KBM-7 (cell line): ENCODE measurements around the gene ABCA9.
A peak's percentile ranks its signal among the peaks of the same experiment; 100 is the strongest.
"Not testable (repeated sequence)": the region's sequence is repeated elsewhere in the genome, so short reads cannot be mapped to it uniquely, and the experiment has no call there.

Experiments used
- DNase-seq: peaks from one replicate; pipeline ENCODE4 v3.0.0-alpha.2; 2015
- in situ Hi-C: fragments of 300-500 bp; cut with MboI; formaldehyde crosslinking; loops from 2 replicates; pipeline ENCODE4 v1.14.3; 2020; ENCODE audit warnings: low sequenced_read_pairs, low pct_unique_long_range_greater_than_20kb, mixed read lengths

The ABCA9 gene

DNA sequence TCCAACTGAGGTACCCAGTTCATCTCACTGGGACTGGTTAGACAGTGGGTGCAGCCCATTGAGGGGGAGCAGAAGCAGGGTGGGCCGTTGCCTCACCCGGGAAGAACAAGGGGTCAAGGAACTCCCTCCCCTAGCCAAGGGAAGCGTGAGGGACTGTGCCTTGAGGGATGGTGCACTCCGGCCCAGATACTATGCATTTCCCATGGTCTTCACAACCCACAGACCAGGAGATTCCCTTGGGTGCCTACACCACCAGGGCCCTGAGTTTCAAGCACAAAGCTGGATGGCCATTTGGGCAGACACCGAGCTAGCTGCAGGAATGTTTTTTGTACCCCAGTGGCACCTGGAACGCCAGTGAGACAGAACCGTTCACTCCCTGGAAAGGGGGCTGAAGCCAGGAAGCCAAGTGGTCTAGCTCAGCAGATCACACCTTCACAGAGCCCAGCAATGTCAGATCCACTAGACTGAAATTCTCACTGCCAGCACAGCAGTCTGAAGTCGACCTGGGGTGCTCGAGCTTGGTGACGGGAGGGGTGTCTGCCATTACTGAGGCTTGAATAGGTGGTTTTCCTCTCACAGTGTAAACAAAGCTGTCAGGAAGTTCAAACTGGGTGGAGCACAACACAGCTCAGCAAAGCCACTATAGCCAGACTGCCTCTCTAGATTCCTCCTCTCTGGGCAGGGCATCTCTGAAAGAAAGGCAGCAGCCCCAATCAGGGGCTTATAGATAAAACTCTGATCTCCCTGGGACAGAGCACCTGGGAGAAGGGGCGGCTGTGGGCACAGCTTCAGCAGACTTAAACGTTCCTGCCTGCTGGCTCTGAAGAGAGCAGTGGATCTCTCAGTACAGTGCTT, 9.9 kb upstream of the ABCA9 start:
- in situ Hi-C loops = loop anchor here (25.0 kb wide), 2 partner anchors 167 to 283 kb away; partner anchors contain the start of gene ABCA10
- not testable (repeated sequence) for DNase-seq

DNA sequence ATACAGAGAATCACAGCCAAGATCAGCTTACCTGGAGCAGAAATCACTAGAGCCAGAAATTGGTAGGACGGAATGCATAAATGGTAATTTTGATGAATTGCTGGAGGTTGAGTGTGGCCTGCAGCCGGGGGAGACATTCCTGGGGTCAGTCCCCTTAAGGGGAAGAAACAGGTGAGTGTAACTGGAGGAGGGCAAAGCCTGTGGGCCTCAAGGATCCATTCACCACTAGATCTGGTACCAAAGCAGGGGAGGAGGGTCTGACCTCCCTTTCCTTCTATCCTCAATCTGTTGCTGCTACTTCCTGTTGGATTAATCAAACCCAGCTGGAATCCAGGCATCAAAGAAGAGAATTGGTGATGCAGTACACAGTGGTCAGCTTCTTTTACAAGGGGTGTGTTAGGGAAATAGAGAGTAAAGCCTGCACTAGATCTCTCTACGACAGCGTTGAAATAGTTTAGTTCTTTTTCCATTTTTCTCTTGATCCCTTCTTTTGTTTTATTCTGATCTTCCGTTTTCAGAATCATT, 8.6 kb upstream of the ABCA9 start:
- DNase-seq = no peak
- in situ Hi-C loops = loop anchor here (25.0 kb wide), 2 partner anchors 168 to 282 kb away; partner anchors contain the start of gene ABCA10

DNA sequence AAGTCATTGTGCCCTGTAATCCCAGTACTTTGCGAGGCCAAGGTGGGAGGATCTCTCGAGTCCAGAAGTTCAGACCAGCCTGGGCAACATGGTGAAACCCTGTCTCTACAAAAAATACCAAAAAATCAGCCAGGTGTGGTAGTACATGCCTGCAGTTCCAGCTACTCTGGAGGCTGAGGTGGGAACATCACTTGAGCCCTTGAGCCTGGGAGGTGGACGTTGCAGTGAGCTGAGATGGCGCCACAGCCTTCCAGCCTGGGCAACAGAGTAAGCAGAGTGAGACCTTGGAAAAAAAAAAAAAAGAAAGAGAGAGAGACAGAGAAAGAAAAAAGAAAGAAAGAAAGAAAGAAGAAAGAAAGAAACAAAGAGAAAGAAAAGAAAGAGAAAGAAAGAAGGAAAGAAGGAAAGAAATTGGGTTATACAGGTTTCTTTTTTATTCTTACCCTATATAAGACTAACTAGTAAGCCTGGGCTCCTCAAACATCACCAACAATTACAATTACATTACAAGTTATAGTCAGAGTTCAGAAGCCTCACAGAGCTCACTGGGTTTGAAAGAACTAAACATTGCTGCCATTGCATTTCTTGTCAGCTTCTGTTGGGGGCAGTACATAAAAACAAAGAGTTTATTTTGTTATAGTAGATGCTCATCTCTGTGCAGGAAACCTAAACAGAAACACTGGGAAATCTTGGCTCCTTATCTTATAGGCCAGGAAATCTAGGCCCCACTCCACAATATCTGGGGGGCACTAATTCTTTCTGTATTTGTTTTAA, 6.7 kb upstream of the ABCA9 start:
- in situ Hi-C loops = loop anchor here (25.0 kb wide), 2 partner anchors 170 to 280 kb away; partner anchors contain the start of gene ABCA10
- peak; percentile 51 for DNase-seq

DNA sequence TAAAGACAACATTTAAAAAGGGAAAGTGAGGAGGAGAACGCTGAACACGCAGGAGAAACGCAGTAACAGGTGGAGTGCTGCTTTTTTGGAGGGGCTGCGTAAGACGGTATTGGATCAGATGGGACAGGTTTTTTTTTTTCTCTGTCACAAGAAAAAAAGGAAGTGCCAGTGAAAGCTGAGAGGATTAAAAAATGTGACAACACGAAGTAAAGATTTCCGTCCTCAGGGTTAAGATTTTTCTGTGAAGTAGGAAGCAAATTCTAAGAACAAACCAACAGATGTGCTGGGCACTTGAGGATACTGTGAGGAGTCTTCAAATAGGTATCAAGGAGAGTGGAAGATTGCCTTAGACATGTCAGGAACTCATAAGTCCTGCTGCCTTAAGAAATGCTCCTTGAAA, 5.8 kb upstream of the ABCA9 start:
- in situ Hi-C loops = loop anchor here (25.0 kb wide), 2 partner anchors 171 to 279 kb away; partner anchors contain the start of gene ABCA10
- peak; percentile 97 for DNase-seq

DNA sequence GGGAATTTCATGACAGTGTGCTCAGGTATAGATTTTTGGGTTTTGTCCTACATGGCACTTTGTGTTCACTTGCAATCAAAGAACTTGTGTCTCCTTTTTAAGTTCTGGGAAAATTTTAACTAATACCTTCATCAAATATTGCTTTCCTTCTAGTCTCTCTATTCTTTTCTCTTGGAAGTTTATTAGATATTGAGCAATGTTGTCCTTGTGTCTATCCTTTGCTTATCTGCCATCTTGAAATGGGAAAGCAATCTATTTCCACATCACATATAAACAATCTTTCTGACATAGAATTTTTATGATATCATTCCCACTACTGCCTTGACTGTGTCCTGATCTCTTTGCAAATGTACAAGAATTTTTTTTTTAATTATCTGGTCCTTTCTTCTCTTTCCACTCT, 4.4 kb upstream of the ABCA9 start:
- in situ Hi-C loops = loop anchor here (25.0 kb wide), 2 partner anchors 172 to 278 kb away; partner anchors contain the start of gene ABCA10
- peak; percentile 48 for DNase-seq

DNA sequence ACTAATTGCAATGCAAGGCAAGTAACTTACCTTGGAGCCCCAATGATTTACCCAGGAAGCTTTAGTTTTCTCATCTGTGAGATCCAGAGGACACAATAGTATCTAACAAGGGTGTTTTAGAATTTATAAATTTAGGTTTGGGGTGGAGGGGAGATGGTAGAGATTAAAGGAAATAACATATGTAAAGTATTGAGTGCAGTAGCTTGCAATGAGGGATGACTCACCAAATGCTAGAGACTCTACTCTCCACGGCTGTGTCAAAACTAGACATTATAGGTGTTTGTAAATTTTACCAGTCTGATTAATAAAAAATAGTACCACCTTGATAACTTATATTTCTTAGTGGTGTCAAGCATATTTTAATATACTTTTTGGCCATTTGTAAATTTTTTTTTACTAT, 3.7 kb upstream of the ABCA9 start:
- DNase-seq = peak; percentile 65
- in situ Hi-C loops = loop anchor here (25.0 kb wide), 2 partner anchors 173 to 277 kb away; partner anchors contain the start of gene ABCA10

DNA sequence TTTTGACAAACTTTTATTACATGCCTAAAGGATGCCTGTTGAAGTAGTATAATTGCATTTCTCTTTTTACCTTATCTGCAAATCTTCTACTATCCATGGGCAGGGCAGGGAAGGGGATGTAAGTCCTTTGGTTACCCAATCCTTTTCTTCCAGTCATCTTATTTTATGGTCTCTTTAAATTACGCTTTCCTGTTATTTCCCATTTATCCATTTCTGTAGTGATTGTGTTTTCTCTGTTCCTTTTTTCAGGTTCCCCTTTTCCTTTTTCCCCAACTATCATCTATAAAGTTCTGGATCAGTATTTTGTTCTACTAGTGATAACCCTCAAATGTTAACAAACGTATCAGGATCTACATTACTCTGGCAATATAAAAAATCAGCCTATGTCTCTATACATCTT, 3.3 kb upstream of the ABCA9 start:
- DNase-seq = peak; percentile 76
- in situ Hi-C loops = loop anchor here (25.0 kb wide), 2 partner anchors 173 to 277 kb away; partner anchors contain the start of gene ABCA10

DNA sequence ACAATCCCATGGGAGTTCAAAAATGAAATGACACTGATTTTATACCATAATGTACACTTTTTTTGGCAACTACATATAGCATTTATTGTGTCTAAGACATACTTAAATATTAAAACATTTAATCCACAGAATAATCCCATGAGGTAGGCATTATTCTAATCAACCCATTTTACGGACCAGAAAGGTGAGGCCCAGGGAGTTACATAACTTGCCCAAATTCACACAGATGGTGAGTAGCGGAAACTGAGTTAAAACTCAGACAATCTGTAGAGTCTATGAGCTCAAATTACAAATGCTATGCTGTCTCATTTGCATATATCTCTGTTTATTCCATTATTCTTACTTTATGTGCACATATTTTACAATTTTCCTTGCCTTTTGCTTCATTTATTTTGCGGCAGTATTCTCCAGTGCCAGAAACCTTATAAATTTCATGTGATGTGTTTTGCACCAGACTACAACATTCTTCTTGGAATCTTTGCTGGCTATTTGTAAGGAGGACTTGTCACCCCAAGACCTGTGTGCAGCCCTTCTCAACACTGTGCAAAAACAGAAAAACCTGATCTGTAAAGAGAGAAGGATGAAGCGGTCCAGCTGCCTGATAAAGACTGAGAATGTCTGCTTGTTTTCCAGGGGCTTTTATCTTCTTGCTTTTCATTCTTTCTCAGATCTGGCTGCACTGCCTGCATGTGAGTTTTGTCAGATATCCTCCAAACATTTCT, 2.3 kb upstream of the ABCA9 start:
- no peak for DNase-seq
- in situ Hi-C loops = loop anchor here (25.0 kb wide), 2 partner anchors 174 to 276 kb away; partner anchors contain the start of gene ABCA10

DNA sequence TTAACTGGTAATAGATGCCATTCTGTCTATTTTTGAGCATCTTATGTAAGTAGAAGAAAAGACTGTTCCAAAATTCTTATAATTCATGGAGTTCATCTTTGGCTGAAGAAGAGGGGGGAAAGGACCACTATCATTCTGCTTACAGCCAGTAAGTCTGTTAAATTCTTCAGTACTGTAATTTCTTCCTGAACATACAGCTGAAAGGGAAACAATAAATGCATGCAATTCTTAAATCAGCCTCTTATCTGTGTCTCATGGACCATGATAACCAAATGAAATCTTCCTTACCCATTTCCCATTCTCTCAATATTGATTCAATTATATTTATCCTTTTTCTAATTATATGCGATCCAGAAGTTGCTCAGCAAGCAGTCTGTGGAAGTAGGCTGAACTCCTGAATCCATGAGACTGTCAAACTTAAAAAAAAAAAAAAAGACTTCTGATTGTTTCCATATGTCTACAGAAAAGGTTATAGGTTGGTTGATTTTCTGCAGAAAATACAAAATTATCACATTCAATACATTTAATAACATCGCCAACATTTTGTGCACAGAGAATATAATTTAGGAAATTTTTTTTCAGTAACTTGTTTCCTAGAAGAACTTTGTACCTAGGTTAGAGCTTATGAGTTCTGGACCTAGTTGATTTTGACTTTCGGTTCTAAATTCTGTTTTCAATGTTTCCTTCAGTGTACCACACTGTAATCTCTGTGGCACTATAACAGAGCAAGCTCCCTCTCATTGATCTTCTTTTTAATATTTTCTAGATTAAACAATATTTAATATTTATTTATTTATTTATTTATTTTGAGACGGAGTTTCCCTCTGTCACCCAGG, 1.2 kb upstream of the ABCA9 start:
- no peak for DNase-seq
- in situ Hi-C loops = loop anchor here (25.0 kb wide), 2 partner anchors 175 to 275 kb away; partner anchors contain the start of gene ABCA10

DNA sequence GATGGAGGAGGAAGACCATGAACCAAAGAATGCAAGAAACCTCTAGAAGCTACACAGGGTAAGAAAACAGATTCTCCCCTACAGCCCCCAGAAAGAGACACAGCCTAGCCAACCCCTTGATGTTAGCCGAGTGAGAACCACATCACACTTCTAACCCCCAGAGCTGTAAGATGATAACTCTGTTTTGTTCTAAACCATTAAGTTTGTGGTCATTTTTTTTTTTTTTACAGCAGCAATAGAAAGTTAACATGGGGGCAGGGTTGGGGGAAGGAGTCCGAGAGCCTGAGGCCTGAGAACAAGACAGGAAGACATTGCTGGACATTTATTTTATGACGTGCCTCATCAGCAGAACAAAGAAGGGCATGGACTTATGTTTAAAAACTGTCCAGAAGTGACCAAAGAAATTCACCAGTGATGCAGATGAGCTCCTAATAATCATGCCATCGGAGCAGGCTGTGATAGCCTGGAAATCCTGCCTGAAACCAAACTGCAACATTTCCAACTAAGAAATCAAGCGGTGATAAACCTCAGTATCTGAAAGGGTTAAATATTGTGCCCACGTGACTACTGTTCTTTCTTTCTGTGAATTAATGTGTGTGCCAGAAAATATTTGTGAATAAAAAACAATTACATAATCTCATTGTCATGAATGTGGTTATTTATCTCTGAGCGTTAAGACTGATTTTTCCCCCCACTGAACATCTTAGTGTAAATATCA, 1.1 kb downstream of the ABCA9 start:
- DNase-seq = peak; percentile 41
- in situ Hi-C loops = loop anchor here (25.0 kb wide), 2 partner anchors 178 to 272 kb away; partner anchors contain the start of gene ABCA10

DNA sequence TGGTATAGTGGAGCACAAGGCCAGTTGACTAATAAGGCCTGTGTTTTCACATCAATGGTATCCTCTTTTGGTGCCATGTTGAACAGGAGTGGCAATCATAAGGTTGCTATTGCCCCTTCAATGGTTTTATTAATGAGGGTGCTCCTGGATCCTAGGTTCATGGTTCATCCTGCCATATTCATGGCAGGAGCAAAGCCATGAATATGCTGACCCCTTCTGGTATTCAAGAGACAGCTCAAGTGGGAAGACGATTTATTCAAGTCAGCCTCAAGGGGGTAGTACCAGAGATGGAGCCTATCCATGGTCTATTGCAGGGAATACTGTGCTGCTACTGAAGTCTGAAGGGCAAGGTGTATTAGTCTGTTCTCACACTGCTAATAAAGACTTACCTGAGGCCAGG, 2.6 kb downstream of the ABCA9 start:
- in situ Hi-C loops = loop anchor here (25.0 kb wide), 2 partner anchors 179 to 271 kb away; partner anchors contain the start of gene ABCA10
- peak; percentile 63 for DNase-seq

DNA sequence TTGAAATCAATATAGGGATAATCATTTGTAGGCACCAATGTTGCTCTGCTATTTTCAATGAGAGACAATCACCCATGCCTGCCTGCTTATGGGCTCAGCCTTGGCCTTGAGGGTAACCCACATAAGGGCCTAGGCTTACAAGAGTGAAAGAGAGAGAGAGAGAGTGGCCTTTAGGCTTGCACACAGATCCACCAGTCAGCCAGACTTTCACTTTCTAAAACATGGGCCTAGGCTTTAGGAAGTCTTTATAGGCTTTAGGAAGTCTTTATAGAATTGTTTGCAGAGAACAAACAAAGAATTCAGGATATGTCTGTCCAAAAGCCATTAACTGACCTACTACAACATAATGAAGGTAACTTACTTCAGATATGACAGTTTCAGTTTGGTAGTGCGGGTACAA, 3.4 kb downstream of the ABCA9 start:
- in situ Hi-C loops = loop anchor here (25.0 kb wide), 2 partner anchors 180 to 270 kb away; partner anchors contain the start of gene ABCA10
- no peak for DNase-seq

DNA sequence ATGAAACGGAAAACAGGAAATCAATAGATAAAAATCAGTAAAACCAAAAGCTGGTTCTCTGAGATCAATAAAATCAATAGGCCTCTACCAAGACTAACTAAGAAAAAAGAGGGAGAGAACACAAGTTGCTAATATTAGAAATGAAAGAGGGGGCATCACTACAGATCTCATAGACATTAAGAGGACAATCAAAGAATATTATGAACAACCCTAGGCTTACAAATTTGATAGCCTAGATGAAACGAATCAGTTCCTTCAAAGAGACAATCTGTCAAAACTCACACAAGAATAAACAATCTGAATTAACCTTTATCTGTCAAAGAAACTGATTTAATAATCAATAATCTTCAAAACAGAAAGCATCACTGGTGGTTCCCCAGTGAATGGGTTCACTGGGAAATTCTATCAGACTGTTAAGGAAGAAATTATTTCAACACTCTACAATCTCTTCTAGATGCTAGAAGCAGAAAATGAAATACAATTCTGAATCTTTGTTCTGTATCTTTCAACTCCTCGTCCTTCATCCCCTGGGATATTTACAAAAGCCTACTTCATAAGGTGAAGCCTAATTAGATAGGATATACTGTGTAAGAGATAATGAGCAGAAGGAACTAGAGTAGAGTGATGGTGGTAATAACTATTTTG, 4.4 kb downstream of the ABCA9 start:
- no peak for DNase-seq
- in situ Hi-C loops = loop anchor here (25.0 kb wide), 2 partner anchors 181 to 269 kb away; partner anchors contain the start of gene ABCA10

DNA sequence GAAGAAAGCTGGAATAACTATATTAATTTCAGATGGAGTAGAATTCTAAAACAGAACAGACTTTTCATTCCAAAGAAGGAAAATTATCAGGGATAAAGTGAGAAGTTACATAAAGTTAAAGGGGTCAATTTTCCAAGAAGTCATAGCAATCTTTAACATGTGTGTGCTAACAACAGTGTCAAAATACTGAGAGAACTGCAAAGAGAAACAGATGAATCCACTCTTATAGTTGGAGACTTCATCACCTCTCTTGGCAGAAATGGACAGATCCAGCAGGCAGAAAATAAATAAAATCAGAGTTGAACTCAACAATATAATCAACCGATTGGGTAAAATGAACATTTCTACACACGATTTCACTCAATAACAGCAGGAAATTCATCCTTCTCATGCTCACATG, 5.4 kb downstream of the ABCA9 start:
- in situ Hi-C loops = loop anchor here (25.0 kb wide), 2 partner anchors 182 to 268 kb away; partner anchors contain the start of gene ABCA10
- DNase-seq = no peak

DNA sequence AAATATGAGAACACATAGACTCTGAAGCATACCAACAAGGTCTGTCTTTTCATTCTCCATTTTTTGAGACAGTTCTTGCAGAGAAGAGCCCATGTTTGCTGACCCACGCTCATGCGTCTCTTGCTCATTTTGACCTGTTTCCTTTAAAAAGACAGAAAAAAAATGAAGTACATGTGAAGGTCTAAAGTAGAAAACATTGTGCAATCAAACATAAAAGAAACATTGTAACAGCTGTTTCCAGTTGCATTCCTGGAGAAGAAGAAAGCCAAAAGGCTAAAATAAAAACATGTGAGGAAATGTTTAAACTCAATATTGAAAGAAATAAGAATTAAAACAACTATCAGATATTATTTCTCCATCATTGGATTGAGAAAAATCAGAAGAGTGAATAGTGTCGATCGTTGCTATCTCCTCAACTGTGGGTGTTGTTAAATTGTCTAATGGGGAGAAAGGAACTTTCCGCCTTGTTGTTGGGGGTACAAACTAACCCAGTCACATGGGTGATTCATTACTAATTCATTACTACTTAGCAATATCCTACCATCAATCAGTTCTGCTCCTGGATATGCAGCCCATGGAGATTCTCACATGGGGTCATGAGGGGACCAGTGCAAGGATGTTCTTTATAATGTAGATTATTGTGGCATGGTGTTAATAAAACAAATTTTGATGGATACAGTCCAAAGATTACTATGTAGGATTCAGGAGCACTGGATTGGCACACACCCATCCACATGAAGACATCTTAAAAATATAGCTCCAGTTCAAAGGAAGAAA, 9.5 kb downstream of the ABCA9 start:
- in situ Hi-C loops = loop anchor here (25.0 kb wide), 2 partner anchors 186 to 264 kb away; partner anchors contain the start of gene ABCA10
- no peak for DNase-seq

DNA sequence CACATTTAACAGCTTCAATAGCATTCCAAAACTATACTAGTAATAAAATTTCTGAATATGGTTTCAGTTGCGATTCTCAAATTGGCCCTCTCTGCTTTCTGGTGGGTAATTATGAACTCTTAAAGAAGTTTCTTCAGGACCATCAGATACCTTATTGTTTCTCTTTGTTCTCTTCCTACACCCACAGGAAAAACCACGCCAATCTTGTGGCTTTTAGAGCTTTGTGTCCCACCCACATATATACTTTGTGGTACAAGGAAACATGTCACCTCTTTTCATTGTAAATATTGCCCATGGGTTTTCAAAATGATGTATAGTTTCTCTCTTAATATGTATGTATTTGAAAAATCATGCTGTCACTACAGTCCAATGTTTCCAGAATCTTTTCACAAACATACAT, 12.1 kb downstream of the ABCA9 start:
- no peak for DNase-seq
- in situ Hi-C loops = no loop called here
